Measurements from ENCODE around the gene UBQLN1. TPM values are rescaled to one million over a fixed set of nuclear protein-coding genes. Genes with fewer than 3 reads are reported as not detected.

The UBQLN1 gene
- polyA plus RNA-seq, 1 experiment: 124 TPM

DNA sequence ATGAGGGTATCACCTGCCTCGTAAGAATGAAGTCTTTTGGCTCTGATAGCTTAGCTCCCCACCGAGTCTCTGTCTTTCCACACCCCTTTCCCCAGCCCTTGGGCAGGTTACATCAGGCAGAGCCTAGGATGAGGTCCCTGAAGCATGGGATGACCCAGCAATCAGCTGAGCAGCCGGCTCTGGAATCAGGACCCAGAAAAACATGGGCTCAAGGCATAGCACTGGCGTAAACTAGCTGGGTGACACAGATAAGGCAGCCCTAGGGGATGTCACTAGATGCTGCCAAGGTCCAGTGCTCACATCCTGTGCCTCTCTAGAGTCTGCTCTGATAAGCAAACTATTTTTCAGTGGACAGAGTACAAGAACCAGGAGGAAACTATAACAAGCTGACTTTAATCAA is 58.2 kb downstream of the UBQLN1 start:
- ChIA-PET CTCF (interaction anchor here (0.5 to 3.0 kb wide), 18 partner anchors 10 to 484 kb away, joined by 3 to 22 read pairs (median 5); partner anchors contain the start of gene IDNK), POLR2A (no interaction called here)

DNA sequence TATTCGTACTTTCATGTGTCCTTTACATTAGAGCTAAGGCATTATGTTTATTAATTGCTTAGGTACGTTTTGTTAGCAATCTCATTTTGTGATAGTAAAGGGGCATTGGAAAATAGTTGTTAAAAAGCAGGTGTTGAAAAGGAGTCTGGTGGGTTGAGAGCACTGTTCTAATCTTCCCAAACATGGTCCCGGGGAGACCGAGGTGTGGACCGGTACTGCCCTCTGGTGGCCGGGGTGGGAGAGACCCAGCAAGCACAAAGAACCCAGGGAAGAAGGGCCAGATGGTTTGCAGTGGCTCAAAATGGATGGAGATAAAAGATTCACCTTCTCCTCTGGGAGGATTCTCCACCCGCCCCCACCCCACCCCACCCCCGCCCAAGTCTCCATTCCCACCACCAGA is 58.7 kb downstream of the UBQLN1 start:
- Histone ChIP-seq H3K27me3 (ENCODE audit: control insufficient read depth, insufficient read depth, low read length) (no peaks in the 10 kb centered on the region), H3K27ac (ENCODE audit: low read depth, low read length) (no peak overlapping the region), H3K9me3 (ENCODE audit: control insufficient read depth, insufficient read depth, low read length) (no peaks in the 10 kb centered on the region), H3K4me3 (ENCODE audit: low read depth, low read length) (no peak overlapping the region)
- no peak for DNase-seq (ENCODE audit: low read depth, low spot score)
- ChIA-PET POLR2A (no interaction called here), CTCF (interaction anchor here (0.5 to 3.0 kb wide), 16 partner anchors 9 to 484 kb away, joined by 3 to 22 read pairs (median 6); no protein-coding TSS in a partner anchor)
- TF ChIP-seq, protein P1, sequence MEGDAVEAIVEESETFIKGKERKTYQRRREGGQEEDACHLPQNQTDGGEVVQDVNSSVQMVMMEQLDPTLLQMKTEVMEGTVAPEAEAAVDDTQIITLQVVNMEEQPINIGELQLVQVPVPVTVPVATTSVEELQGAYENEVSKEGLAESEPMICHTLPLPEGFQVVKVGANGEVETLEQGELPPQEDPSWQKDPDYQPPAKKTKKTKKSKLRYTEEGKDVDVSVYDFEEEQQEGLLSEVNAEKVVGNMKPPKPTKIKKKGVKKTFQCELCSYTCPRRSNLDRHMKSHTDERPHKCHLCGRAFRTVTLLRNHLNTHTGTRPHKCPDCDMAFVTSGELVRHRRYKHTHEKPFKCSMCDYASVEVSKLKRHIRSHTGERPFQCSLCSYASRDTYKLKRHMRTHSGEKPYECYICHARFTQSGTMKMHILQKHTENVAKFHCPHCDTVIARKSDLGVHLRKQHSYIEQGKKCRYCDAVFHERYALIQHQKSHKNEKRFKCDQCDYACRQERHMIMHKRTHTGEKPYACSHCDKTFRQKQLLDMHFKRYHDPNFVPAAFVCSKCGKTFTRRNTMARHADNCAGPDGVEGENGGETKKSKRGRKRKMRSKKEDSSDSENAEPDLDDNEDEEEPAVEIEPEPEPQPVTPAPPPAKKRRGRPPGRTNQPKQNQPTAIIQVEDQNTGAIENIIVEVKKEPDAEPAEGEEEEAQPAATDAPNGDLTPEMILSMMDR (IDR thresholded peaks at IDR 0.05; ENCODE audit: low read depth, low read length): peak; percentile 70

More for the DNA sequence above, 58.2 kb downstream of the UBQLN1 start:
- no peak overlapping the region for H3K4me3 ChIP-seq (ENCODE audit: low read depth, low read length)
- TF ChIP-seq, protein P1 (IDR thresholded peaks at IDR 0.05; ENCODE audit: low read depth, low read length): no peak
- no peak for DNase-seq (ENCODE audit: low read depth, low spot score)
- no peaks in the 10 kb centered on the region for H3K27me3 ChIP-seq (ENCODE audit: control insufficient read depth, insufficient read depth, low read length)
- no peak overlapping the region for H3K27ac ChIP-seq (ENCODE audit: low read depth, low read length)
- H3K9me3 ChIP-seq (ENCODE audit: control insufficient read depth, insufficient read depth, low read length): no peaks in the 10 kb centered on the region

DNA sequence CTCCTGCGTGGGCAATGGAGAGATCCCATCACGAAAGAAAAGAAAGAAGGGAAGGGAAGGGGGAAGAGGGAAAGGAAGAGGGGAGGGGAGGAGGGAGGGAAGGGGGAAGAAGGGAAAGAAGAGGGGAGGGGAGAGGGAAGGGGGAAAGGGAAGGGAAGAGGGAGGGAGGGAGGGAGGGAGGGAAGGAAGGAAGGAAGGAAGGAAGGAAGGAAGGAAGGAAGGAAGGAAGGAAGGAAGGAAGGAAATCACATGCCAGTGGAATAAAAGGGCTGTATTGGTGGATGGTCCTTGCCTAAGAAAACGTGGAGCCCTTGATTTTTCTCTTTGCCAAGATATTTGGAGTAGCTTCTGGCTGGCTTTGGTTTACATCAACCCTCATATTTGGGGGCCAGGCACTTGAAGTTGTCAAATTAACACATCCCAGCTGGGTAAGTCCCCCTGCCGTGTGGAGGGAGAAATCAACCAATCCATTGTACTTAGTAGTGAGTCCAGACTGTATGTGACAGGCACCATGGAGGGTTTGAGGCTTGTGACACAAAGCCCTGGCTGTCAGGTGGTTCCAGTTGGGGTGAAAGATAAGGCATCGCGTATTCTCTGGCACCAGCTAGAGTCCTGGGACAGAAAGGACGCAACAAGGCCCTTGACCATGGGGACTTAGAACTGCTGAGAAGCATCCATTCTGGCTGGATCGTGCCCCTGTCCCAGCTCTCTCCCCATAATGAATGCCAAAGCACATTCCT is 61.1 kb downstream of the UBQLN1 start:
- no peak for DNase-seq (ENCODE audit: low read depth, low spot score)
- H3K27me3 ChIP-seq (ENCODE audit: control insufficient read depth, insufficient read depth, low read length): no peaks in the 10 kb centered on the region
- H3K9me3 ChIP-seq (ENCODE audit: control insufficient read depth, insufficient read depth, low read length): no peaks in the 10 kb centered on the region
- no peak overlapping the region for H3K4me3 ChIP-seq (ENCODE audit: low read depth, low read length)
- ChIA-PET CTCF (no interaction called here), POLR2A (no interaction called here)
- no peak overlapping the region for H3K27ac ChIP-seq (ENCODE audit: low read depth, low read length)
- TF ChIP-seq, protein P1 (IDR thresholded peaks at IDR 0.05; ENCODE audit: low read depth, low read length): no peak

GRCh38 chr9:83642793-83643192 is 65.0 kb downstream of the UBQLN1 start:
- H3K4me3 ChIP-seq (ENCODE audit: low read depth, low read length): no peak overlapping the region
- ChIA-PET POLR2A (no interaction called here), CTCF (no interaction called here)
- no peaks in the 10 kb centered on the region for H3K9me3 ChIP-seq (ENCODE audit: control insufficient read depth, insufficient read depth, low read length)
- H3K27me3 ChIP-seq (ENCODE audit: control insufficient read depth, insufficient read depth, low read length): no peaks in the 10 kb centered on the region
- no peak for DNase-seq (ENCODE audit: low read depth, low spot score)
- H3K27ac ChIP-seq (ENCODE audit: low read depth, low read length): no peak overlapping the region
- TF ChIP-seq, protein P1 (IDR thresholded peaks at IDR 0.05; ENCODE audit: low read depth, low read length): no peak

DNA sequence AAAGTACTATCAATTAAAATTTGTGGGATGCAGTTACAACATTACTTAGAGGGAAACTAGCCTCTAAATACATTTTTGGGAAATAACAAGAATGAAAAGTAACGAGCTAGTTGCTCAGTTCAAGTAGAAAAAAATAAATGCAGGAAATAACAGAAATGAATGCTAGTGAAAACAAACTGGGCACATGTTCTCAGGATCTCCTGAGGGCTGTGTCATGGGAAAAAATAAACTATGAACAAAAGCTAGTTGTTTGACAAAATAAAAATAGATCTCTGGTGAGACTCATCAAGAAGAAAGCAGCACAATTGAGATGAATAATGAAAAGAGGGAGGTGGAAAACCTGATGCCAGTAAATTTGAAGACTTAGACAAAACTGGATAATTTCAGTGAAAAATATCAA is 68.5 kb downstream of the UBQLN1 start:
- DNase-seq (ENCODE audit: low read depth, low spot score): no peak
- Histone ChIP-seq H3K27ac (ENCODE audit: low read depth, low read length) (no peak overlapping the region), H3K4me3 (ENCODE audit: low read depth, low read length) (no peak overlapping the region), H3K9me3 (ENCODE audit: control insufficient read depth, insufficient read depth, low read length) (no peaks in the 10 kb centered on the region), H3K27me3 (ENCODE audit: control insufficient read depth, insufficient read depth, low read length) (no peaks in the 10 kb centered on the region)
- ChIA-PET POLR2A (no interaction called here), CTCF (interaction anchor here (1.3 to 2.2 kb wide), 3 partner anchors 10 to 19 kb away, joined by 3 to 9 read pairs (median 7); no protein-coding TSS in a partner anchor)
- TF ChIP-seq, protein P1 (IDR thresholded peaks at IDR 0.05; ENCODE audit: low read depth, low read length): no peak
